HCT116 (cell line): ENCODE data around the gene PLA2G2A.

Experiments used
- POLR2A ChIP-seq: IDR thresholded peaks from 2 replicates; pipeline ENCODE4 v1.7.0; 2011; ENCODE audit warnings: borderline replicate concordance; ENCODE audit not compliant: insufficient read depth, insufficient read length; ENCODE audit errors: extremely low read depth
- TF ChIP-seq, protein P1 (sequence below), 3 experiments: fragments of 200-600 bp in 1 of 3; sonication (generic) in 1 of 3; IDR thresholded peaks in 2 of 3; conservative IDR thresholded peaks in 1 of 3; 2 replicates each; pipeline ENCODE4 v1.5.1; 2012 to 2017; ENCODE audit warnings: low read depth in 2 of 3, low read length in 2 of 3, antibody characterized with exemption in 1 of 3, borderline replicate concordance in 1 of 3, control low read depth in 1 of 3, mild to moderate bottlenecking in 1 of 3, mixed read lengths in 1 of 3, mixed run types in 1 of 3, moderate library complexity in 1 of 3; ENCODE audit not compliant: insufficient read depth in 1 of 3

DNA sequence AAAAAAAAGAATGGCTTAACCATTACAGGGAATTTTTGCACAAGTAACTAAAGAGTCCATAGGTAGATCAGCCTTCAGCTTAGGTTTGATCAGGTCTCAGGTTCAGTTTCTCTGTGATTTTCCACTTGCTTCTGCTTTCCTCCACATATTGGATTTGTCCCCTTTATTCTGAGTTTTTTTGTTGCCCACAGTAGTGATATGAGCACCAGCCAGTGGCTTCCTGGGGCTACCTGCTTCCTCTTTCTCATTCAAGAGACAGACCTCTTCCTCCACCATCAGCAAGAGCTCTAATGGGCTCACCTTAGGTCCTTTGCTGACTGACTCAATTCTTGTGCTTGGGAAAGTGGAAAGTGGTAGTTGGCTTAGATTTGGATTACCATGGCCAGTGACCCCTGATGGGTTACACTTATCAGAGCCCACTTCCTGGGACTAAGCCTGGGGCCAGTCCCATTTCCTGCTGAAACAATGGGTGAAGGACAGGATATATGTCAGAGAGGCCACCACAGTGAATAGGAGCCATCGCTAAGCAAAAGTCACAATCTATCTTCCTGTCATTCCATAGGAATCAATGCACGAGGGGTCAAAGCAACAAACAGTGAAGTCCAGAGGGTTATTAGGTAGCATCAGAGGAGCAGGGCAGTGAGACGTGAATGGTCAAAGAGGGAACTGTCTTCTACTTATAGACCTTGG lies 43.2 kb downstream of the PLA2G2A start:
- TF ChIP-seq, protein P1, sequence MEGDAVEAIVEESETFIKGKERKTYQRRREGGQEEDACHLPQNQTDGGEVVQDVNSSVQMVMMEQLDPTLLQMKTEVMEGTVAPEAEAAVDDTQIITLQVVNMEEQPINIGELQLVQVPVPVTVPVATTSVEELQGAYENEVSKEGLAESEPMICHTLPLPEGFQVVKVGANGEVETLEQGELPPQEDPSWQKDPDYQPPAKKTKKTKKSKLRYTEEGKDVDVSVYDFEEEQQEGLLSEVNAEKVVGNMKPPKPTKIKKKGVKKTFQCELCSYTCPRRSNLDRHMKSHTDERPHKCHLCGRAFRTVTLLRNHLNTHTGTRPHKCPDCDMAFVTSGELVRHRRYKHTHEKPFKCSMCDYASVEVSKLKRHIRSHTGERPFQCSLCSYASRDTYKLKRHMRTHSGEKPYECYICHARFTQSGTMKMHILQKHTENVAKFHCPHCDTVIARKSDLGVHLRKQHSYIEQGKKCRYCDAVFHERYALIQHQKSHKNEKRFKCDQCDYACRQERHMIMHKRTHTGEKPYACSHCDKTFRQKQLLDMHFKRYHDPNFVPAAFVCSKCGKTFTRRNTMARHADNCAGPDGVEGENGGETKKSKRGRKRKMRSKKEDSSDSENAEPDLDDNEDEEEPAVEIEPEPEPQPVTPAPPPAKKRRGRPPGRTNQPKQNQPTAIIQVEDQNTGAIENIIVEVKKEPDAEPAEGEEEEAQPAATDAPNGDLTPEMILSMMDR (IDR thresholded peaks at IDR 0.05 in 2 of 3, conservative IDR thresholded peaks at IDR 0.05 in 1 of 3; ENCODE audit: borderline replicate concordance in 1 of 3, insufficient read depth in 1 of 3, low read depth in 2 of 3, low read length in 2 of 3): no peak
- TF ChIP-seq POLR2A: no peak
